ENCODE data around the gene FKBP1C. TPM values are rescaled to one million over a fixed set of nuclear protein-coding genes. Genes with fewer than 3 reads are reported as not detected.
"Not testable (repeated sequence)": the region's sequence is repeated elsewhere in the genome, so short reads cannot be mapped to it uniquely, and the experiment has no call there.

Gene FKBP1C
- 0.88 and 1.1 TPM in 2 replicates for total RNA-seq

DNA sequence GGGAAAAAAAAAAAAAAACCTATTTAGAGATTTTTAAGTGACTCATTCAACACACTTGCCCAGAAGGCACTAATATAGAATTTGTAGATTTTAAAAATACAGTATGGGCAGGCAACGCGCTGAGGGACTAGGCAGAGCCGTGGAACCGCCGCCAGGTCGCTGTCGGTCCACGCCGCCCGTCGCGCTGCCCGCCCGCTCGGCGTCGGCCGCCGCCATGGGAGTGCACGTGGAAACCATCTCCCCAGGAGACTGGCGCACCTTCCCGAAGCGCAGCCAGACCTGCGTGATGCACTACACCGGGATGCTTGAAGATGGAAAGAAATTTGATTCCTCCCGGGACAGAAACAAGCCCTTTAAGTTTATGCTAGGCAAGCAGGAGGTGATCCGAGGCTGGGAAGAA, at the start of gene FKBP1C:
Gene FKBP1C, plus strand, starts transcription at position 127 of the 400 bp plus-strand sequence.
- not testable (repeated sequence) for H4K20me1 ChIP-seq (ENCODE audit: insufficient read depth, low read length); H3K27me3 ChIP-seq (ENCODE audit: insufficient read depth, low read length); H3K4me2 ChIP-seq (ENCODE audit: insufficient read depth, low read length); H3K79me2 ChIP-seq (ENCODE audit: insufficient read depth, low read length); H3K4me1 ChIP-seq (ENCODE audit: insufficient read depth, low read length); DNase-seq (ENCODE audit: insufficient read length, low spot score, missing footprints); H3K4me3 ChIP-seq (ENCODE audit: insufficient read depth, low read length); H3K36me3 ChIP-seq (ENCODE audit: insufficient read depth, low read length); H3K9me3 ChIP-seq (ENCODE audit: low read depth, low read length); H2AFZ ChIP-seq (ENCODE audit: low read length); H3K27ac ChIP-seq (ENCODE audit: low read depth, low read length)

DNA sequence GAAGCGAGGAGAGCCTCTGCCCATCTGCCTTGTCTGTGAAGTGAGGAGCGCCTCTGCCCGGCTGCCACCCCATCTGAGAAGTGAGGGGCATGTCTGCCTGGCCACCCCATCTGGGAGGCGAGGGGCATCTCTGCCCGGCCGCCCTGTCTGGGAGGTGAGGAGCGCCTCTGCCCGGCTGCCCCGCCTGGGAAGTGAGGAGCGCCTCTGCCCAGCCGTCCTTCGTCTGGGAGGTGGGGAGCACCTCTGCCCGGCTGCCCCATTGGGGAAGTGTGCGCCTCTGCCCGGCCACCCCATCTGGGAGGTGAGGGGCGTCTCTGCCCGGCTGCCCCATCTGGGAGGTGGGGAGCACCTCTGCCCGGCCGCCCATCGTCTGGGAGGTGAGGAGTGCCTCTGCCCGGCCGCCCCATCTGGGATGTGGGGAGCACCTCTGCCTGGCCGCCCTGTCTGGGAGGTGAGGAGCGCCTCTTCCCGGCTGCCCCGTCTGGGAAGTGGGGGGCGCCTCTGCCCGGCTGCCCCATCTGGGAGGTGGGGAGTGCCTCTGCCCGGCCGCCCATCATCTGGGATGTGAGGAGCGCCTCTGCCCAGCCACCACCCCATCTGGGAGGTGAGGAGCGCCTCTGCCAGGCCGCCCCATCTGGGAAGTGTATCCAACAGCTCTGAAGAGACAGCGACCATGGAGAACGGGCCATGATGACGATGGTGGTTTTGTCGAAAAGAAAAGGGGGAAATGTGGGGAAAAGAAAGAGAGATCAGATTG, 47.0 kb upstream of the FKBP1C start:
- H3K4me3 ChIP-seq (ENCODE audit: insufficient read depth, low read length); H3K9me3 ChIP-seq (ENCODE audit: low read depth, low read length); H2AFZ ChIP-seq (ENCODE audit: low read length); H3K36me3 ChIP-seq (ENCODE audit: insufficient read depth, low read length); H3K4me2 ChIP-seq (ENCODE audit: insufficient read depth, low read length); H3K27me3 ChIP-seq (ENCODE audit: insufficient read depth, low read length); H3K27ac ChIP-seq (ENCODE audit: low read depth, low read length); H3K79me2 ChIP-seq (ENCODE audit: insufficient read depth, low read length); H4K20me1 ChIP-seq (ENCODE audit: insufficient read depth, low read length); DNase-seq (ENCODE audit: insufficient read length, low spot score, missing footprints); H3K4me1 ChIP-seq (ENCODE audit: insufficient read depth, low read length): not testable (repeated sequence)

DNA sequence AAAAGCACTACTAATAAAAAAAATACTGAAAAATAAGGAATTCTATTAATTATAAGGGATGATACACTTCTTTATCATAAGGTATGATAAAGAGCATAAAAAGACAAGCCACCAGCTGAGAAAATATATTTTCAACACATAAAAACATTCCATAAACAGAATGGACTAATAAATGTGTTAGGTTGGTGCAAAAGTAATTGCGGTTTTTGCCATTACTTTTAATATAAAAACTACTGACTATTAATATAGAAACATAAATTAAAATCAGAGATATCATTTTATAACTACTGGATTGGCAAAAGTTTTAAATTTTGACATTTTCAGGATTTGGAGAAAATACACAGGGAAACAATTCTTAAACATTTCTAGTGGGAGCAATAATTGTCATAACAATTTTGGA, 37.1 kb upstream of the FKBP1C start:
- no peaks in the 10 kb centered on the region for H3K4me1 ChIP-seq (ENCODE audit: insufficient read depth, low read length)
- no peaks in the 10 kb centered on the region for H3K79me2 ChIP-seq (ENCODE audit: insufficient read depth, low read length)
- H3K27ac ChIP-seq (ENCODE audit: low read depth, low read length), result no peak overlapping the region
- H3K4me3 ChIP-seq (ENCODE audit: insufficient read depth, low read length), result no peak overlapping the region
- TF ChIP-seq, protein P1, sequence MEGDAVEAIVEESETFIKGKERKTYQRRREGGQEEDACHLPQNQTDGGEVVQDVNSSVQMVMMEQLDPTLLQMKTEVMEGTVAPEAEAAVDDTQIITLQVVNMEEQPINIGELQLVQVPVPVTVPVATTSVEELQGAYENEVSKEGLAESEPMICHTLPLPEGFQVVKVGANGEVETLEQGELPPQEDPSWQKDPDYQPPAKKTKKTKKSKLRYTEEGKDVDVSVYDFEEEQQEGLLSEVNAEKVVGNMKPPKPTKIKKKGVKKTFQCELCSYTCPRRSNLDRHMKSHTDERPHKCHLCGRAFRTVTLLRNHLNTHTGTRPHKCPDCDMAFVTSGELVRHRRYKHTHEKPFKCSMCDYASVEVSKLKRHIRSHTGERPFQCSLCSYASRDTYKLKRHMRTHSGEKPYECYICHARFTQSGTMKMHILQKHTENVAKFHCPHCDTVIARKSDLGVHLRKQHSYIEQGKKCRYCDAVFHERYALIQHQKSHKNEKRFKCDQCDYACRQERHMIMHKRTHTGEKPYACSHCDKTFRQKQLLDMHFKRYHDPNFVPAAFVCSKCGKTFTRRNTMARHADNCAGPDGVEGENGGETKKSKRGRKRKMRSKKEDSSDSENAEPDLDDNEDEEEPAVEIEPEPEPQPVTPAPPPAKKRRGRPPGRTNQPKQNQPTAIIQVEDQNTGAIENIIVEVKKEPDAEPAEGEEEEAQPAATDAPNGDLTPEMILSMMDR (IDR thresholded peaks at IDR 0.05; ENCODE audit: extremely low read depth, low read depth, low read length), result no peak
- H2AFZ ChIP-seq (ENCODE audit: low read length), result no peak overlapping the region
- H4K20me1 ChIP-seq (ENCODE audit: insufficient read depth, low read length), result no peaks in the 10 kb centered on the region
- no peaks in the 10 kb centered on the region for H3K9me3 ChIP-seq (ENCODE audit: low read depth, low read length)
- H3K4me2 ChIP-seq (ENCODE audit: insufficient read depth, low read length), result no peak overlapping the region
- no peaks in the 10 kb centered on the region for H3K36me3 ChIP-seq (ENCODE audit: insufficient read depth, low read length)
- no peak for DNase-seq (ENCODE audit: insufficient read length, low spot score, missing footprints)
- H3K27me3 ChIP-seq (ENCODE audit: insufficient read depth, low read length), result no peaks in the 10 kb centered on the region

DNA sequence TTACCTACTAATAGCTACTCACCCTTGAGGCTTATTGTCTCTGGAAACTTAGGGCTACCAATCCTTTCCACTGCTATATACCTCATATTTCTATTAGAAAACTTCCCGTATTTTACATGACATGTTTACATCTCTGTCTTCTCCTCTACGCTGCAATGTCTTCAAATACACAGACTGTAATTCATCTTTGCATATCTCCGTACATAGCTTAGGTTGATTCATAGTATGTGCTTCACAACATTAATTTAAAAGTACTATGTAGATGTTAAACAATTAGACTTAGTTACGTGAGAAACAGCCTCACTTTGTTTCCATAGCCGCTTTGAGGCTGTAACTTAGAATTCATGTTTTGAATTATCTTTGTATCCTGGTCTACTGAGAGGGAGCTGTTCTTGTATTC, 35.1 kb upstream of the FKBP1C start:
- H2AFZ ChIP-seq (ENCODE audit: low read length), result no peak overlapping the region
- no peaks in the 10 kb centered on the region for H3K79me2 ChIP-seq (ENCODE audit: insufficient read depth, low read length)
- H3K36me3 ChIP-seq (ENCODE audit: insufficient read depth, low read length), result no peaks in the 10 kb centered on the region
- no peak for DNase-seq (ENCODE audit: insufficient read length, low spot score, missing footprints)
- H3K4me1 ChIP-seq (ENCODE audit: insufficient read depth, low read length), result no peaks in the 10 kb centered on the region
- no peaks in the 10 kb centered on the region for H3K27me3 ChIP-seq (ENCODE audit: insufficient read depth, low read length)
- H3K4me3 ChIP-seq (ENCODE audit: insufficient read depth, low read length), result no peak overlapping the region
- no peaks in the 10 kb centered on the region for H3K9me3 ChIP-seq (ENCODE audit: low read depth, low read length)
- no peak overlapping the region for H3K27ac ChIP-seq (ENCODE audit: low read depth, low read length)
- TF ChIP-seq, protein P1 (IDR thresholded peaks at IDR 0.05; ENCODE audit: extremely low read depth, low read depth, low read length), result no peak
- H3K4me2 ChIP-seq (ENCODE audit: insufficient read depth, low read length), result no peak overlapping the region
- H4K20me1 ChIP-seq (ENCODE audit: insufficient read depth, low read length), result no peaks in the 10 kb centered on the region

DNA sequence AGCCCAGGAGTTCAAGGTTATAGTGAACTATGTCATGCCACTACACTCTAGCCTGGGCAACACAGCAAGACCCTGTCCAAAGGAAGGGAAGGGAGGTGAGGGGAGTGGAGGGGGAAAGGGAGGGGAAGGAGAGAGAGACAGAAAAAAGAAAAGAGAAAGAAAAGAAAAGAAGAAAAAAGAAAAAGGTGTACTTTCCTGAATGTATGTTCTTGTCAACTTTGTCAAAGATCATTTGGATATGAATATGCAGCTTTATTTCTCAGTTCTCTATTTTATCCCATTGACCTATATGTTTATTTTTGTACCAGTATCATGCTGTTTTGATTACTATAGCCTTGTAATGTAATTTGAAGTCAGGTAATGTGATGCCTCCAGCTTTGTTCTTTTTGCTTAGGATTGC, 30.9 kb upstream of the FKBP1C start:
- H3K4me3 ChIP-seq (ENCODE audit: insufficient read depth, low read length), result no peak overlapping the region
- DNase-seq (ENCODE audit: insufficient read length, low spot score, missing footprints), result no peak
- H3K9me3 ChIP-seq (ENCODE audit: low read depth, low read length), result no peaks in the 10 kb centered on the region
- no peaks in the 10 kb centered on the region for H3K79me2 ChIP-seq (ENCODE audit: insufficient read depth, low read length)
- H3K4me2 ChIP-seq (ENCODE audit: insufficient read depth, low read length), result no peak overlapping the region
- no peaks in the 10 kb centered on the region for H3K4me1 ChIP-seq (ENCODE audit: insufficient read depth, low read length)
- no peak overlapping the region for H2AFZ ChIP-seq (ENCODE audit: low read length)
- H3K27ac ChIP-seq (ENCODE audit: low read depth, low read length), result no peak overlapping the region
- TF ChIP-seq, protein P1 (IDR thresholded peaks at IDR 0.05; ENCODE audit: extremely low read depth, low read depth, low read length), result no peak
- no peaks in the 10 kb centered on the region for H4K20me1 ChIP-seq (ENCODE audit: insufficient read depth, low read length)
- H3K27me3 ChIP-seq (ENCODE audit: insufficient read depth, low read length), result no peaks in the 10 kb centered on the region
- no peaks in the 10 kb centered on the region for H3K36me3 ChIP-seq (ENCODE audit: insufficient read depth, low read length)

All from osteoblast (primary cell).